HG03575 (cell line): ENCODE results near the gene HSD17B14.
"Not testable (repeated sequence)": the region's sequence is repeated elsewhere in the genome, so short reads cannot be mapped to it uniquely, and the experiment has no call there.

Experiments
- ATAC-seq: cut with Tn5 transposase; IDR thresholded peaks from one replicate; pipeline ENCODE4 v1.9.1; 2021; ENCODE audit not compliant: unreplicated experiment, insufficient number of reproducible peaks, low FRiP score; ENCODE audit errors: extremely low read depth

The HSD17B14 gene

GRCh38 chr19:48836089-48837017, at the start of gene HSD17B14:
HSD17B14 (minus strand) TSS chr19:48836491; CDS start chr19:48836411, 80 bp downstream.
- no peak for ATAC-seq

DNA sequence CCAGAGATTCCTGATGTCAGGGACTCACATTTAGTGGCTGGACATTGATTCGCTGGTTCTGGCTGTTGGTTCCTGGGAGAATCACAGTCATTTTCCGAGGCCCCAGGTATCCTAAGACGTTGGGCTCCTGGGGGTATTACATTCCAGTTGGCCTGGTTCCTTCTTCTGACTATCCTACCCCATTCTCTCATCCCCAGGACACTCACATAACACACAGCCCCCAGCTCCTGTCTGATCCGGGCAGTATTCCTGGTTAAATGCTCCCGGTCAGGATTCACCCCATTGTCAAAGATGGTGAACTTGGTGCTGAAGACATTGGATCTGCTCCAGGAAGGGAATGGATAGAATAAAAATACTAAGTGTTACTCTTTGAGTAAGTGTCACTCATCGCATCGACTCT, 47.4 kb upstream of the HSD17B14 start:
- ATAC-seq: no peak

- no peak for ATAC-seq
These were observed 45.7 kb upstream of the HSD17B14 start for GRCh38 chr19:48881741-48882657.

- not testable (repeated sequence) for ATAC-seq
These were observed 43.4 kb upstream of the HSD17B14 start for GRCh38 chr19:48879696-48880095.

- ATAC-seq: no peak
These were observed 42.8 kb upstream of the HSD17B14 start for GRCh38 chr19:48879025-48879637.

GRCh38 chr19:48878196-48879024, 42.1 kb upstream of the HSD17B14 start:
- no peak for ATAC-seq

DNA sequence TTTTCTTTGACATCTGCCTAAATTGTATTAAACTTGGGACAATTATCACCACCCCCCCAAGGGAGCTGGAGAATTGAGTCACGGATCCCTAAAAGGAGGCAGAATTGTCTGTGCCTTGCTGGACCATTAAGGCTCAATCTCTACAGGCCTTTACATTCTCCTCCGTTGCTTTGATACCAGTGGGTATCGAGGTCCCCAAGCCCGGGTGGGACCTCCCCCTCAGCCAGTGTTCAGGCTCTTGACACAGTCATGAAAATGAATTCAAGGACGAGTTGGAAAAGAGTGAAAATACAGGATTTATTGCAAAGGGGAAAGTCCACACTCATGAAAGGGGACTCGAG, 41.5 kb upstream of the HSD17B14 start:
- ATAC-seq: no peak

- not testable (repeated sequence) for ATAC-seq
These were observed 40.0 kb upstream of the HSD17B14 start for GRCh38 chr19:48876043-48876981.

GRCh38 chr19:48874303-48875135, 38.2 kb upstream of the HSD17B14 start:
- ATAC-seq: no peak

DNA sequence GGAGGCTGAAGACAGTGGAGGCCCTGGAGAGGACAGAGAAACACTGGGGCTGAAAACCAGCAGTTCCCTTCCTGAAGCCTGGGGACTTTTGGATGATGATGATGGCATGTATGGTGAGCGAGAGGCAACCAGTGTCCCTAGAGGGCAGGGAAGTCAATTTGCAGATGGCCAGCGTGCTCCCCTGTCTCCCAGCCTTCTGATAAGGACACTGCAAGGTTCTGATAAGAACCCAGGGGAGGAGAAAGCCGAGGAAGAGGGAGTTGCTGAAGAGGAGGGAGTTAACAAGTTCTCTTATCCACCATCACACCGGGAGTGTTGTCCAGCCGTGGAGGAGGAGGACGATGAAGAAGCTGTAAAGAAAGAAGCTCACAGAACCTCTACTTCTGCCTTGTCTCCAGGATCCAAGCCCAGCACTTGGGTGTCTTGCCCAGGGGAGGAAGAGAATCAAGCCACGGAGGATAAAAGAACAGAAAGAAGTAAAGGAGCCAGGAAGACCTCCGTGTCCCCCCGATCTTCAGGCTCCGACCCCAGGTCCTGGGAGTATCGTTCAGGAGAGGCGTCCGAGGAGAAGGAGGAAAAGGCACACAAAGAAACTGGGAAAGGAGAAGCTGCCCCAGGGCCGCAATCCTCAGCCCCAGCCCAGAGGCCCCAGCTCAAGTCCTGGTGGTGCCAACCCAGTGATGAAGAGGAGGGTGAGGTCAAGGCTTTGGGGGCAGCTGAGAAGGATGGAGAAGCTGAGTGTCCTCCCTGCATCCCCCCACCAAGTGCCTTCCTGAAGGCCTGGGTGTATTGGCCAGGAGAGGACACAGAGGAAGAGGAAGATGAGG, 37.4 kb upstream of the HSD17B14 start:
- ATAC-seq: no peak

- no peak for ATAC-seq
These were observed 36.7 kb upstream of the HSD17B14 start for GRCh38 chr19:48872884-48873475.

DNA sequence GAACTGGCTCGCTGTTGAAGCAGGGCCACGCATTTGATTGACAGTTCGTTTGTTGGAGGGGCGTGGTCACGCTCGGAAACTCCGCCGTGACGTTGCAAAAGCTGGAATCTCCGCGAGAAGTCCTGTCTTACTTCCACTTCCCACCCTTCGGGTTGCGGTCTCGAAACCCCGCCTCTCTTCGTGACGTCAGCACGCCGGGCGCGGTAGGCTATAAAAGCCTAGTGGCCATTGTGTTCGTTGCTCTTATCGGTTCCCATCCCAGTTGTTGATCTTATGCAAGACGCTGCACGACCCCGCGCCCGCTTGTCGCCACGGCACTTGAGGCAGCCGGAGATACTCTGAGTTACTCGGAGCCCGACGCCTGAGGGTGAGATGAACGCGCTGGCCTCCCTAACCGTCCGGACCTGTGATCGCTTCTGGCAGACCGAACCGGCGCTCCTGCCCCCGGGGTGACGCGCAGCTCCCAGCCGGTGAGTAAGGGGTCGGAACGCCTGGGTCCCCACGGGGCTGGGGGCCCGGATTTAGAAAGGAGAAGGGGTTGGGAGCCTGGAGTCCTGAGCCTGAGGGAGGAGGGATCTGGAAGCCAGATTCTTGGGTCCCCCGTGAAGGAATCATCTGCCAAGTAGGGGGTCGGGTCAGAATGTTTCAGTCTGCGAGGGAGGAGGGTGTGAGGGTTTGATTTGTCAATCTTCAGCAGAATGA, 36.0 kb upstream of the HSD17B14 start, which contains the start of gene PPP1R15A:
Gene PPP1R15A (plus strand): TSS at position 240 of the 702 bp plus-strand sequence. CDS start 813 bp downstream, outside the sequence.
- ATAC-seq: no peak

DNA sequence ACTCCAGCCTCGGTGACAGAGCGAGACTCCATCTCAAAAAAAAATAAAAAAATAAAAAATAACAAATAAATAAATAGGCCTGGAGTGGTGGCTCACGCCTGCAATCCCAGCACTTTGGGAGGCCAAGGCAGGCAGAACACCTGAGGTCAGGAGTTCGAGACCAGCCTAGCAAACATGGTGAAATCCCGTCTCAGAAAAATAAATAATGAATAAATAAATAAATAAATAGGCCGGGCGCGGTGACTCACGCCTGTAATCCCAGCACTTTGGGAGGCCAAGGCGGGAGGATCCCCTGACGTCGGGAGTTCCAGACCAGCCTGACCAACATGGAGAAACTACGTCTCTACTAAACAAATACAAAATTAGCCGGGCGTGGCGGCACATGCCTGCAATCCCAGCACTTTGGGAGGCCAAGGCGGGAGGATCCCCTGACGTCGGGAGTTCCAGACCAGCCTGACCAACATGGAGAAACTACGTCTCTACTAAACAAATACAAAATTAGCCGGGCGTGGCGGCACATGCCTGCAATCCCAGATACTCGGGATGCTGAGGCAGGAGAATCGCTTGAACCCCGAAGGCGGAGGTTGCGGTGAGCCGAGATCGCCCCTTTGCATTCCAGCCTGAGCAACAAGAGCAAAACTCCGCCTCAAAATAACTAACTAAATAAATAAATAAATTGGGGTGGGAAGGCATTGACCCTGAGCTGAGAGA, 35.3 kb upstream of the HSD17B14 start:
- ATAC-seq: not testable (repeated sequence)

GRCh38 chr19:48870048-48870447, 33.8 kb upstream of the HSD17B14 start:
- no peak for ATAC-seq
